GM21723 (cell line): ENCODE measurements around the gene ECE2.
"Not testable (repeated sequence)": the region's sequence is repeated elsewhere in the genome, so short reads cannot be mapped to it uniquely, and the experiment has no call there.

Experiments
- ATAC-seq: cut with Tn5 transposase; IDR thresholded peaks from one replicate; pipeline ENCODE4 v1.9.1; 2021; ENCODE audit warnings: mild to moderate bottlenecking, moderate library complexity; ENCODE audit not compliant: unreplicated experiment

ECE2 gene

DNA sequence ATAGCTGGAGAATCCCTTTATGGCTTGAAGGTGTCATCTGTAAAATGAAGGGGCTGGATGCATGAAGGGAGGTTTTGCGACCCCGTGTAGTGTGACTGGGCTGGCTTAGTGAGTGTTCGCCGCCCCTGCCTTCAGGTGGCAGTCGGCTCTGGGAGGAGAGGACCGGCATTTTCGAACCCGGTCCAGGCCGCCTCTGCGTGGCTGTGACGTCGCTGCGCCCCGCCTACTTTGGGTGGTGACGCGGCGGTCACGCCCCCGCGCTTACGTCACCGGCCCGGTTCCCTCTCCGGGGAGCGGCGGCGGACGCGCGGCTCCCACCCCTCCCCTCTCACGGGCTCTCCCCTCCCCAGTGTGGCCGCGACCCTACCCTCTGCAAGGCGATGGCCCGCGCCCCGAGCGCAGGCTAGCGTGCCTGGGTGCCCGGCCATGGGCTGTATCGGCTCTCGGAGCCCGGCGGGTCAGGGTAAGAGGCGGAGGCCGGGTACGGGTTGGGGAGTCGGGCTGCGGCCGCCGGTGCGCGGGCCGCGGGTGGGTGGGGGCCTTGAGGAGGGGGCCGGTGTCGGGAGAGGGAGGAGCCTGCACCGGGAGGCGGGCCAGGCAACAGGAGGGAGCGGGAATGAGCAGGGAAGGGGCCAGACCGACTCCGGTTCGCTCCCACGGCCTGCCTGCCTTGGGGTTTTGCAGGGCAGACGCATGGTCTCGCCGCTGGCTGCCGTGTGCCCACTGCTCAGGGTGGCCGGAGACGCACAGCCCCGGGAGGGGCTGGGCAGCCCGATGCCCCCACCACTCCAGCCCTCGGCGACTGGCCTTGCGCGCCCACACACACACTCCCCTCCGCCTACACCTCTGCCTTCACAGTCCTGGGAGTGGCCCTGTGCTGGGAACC lies 60.1 kb downstream of the ECE2 start:
- ATAC-seq, result peak; percentile 80

- ATAC-seq, result no peak
Observed at GRCh38 chr3:184336547-184337398, 61.0 kb downstream of the ECE2 start.

DNA sequence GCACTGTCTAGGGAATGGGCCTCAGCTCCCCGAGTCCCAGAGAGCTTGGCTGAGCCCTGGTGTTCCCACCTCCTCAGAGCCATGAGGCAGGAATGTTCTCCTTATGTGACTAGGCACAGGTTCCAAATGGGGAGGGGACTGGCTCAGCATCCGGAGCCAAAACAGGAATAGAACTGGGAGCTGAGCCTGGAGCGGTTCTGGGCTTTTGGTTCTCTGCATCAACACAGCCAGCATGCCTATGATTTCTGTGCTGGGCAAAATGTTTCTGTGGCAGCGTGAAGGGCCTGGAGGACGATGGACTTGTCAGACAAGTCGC lies 61.5 kb downstream of the ECE2 start, which contains the start of gene FAM131A:
TSS of gene FAM131A (plus strand) at position 202 of the 316 bp plus-strand sequence. CDS start at position 233, 31 bp downstream.
- ATAC-seq, result no peak

DNA sequence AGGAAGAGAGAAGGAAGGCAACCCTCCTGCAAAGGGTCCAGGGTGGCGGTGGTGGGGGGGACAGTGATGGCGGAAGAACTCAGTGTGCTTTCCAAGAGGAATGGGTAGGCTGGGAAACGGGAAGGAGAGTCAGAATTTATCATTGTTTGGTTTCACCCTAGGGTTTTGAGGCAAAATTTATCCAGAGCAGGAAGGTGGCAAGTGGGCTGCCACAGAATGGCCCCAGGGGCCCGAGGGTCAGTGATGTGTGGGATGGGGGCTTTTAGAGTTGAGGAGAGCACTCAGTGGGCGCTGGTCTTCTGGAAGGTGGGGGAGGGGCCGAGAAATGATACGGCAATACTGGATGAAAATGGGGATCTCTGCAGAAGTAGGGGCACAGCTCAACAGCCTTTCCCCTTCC lies 62.2 kb downstream of the ECE2 start:
- ATAC-seq, result no peak

GRCh38 chr3:184338511-184338945 lies 62.7 kb downstream of the ECE2 start:
- no peak for ATAC-seq

DNA sequence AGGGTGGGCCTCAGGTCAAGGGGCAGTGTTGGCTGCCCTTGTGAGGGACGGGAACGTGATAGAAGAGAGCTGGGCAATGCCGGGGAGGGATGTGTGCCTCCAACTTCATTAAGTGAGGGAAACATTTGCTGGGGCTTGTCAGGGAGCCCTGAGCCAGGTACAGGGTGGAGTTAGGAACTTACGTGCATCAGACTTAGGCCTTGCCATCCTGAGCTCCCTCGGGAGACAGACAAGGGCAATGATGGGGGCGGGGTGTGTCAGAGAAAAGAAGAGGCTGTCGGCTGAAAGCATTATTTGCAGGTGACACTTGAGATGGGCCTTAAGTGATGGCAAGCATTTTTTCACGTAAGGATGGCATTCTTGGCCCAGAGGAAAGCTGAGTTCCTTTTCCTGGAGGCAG lies 63.2 kb downstream of the ECE2 start:
- ATAC-seq, result no peak

DNA sequence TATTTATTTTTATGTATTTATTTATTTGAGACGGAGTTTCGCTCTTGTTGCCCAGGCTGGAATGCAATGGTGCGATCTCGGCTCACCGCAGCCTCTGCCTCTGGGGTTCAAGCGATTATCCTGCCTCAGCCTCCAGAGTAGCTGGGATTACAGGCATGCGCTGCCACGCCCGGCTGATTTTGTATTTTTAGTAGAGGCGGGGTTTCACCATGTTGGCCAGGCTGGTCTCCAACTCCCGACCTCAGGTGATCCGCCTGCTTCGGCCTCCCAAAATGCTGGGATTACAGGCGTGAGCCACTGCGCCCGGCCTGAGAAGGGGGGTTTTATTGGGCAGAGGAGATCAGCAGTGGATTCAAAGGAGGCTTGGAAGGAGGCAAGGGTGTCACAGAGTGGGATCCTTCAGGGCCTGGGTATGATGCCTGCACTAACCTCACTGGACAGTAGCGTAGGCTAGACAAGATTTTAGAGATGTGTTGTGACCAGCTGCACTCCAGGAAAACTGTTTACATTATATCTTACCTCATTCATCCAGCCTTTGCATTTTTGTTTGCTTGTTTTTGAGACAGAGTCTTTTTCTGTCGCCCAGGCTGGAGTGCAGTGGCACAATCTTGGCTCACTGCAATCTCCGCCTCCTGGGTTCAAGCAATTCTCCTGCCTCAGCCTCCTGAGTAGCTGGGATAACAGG lies 63.8 kb downstream of the ECE2 start:
- ATAC-seq, result not testable (repeated sequence)

DNA sequence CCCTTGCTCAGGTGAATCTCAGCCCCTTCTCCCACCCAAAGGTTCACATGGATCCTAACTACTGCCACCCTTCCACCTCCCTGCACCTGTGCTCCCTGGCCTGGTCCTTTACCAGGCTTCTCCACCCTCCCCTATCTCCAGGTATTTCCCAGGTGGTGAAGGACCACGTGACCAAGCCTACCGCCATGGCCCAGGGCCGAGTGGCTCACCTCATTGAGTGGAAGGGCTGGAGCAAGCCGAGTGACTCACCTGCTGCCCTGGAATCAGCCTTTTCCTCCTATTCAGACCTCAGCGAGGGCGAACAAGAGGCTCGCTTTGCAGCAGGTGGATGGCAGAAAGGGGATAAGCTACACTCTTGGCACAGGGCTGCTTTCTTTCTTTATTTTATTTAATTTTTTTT lies 66.1 kb downstream of the ECE2 start:
- no peak for ATAC-seq
